SKM-1 (cell line): ENCODE results near the gene RAB1B.

ENCODE experiments used
- DNase-seq: peaks from one replicate; lab custom pipeline; 2025; ENCODE audit not compliant: unreplicated experiment; lab: John Stamatoyannopoulos, UW

The RAB1B gene

GRCh38 chr11:66268244-66268951 lies at the start of gene RAB1B:
RAB1B (plus strand) TSS chr11:66268639; CDS start chr11:66268680, 41 bp downstream.
- peak; percentile 97 for DNase-seq

GRCh38 chr11:66218846-66219620 lies 49.4 kb upstream of the RAB1B start:
- DNase-seq = no peak

- no peak for DNase-seq
These were observed 48.4 kb upstream of the RAB1B start for GRCh38 chr11:66219846-66220565.

- no peak for DNase-seq
These were observed 47.9 kb upstream of the RAB1B start for GRCh38 chr11:66220566-66220935.

GRCh38 chr11:66221012-66221411 lies 47.4 kb upstream of the RAB1B start:
- DNase-seq = no peak

GRCh38 chr11:66221726-66222236 lies 46.7 kb upstream of the RAB1B start:
- DNase-seq = no peak

- peak; percentile 81 for DNase-seq
These were observed 45.9 kb upstream of the RAB1B start for GRCh38 chr11:66222358-66223149.

- no peak for DNase-seq
These were observed 44.1 kb upstream of the RAB1B start for GRCh38 chr11:66224226-66224855.

- DNase-seq = no peak
These were observed 43.4 kb upstream of the RAB1B start for GRCh38 chr11:66225066-66225465.

- DNase-seq = no peak
These were observed 42.3 kb upstream of the RAB1B start for GRCh38 chr11:66226101-66226500.

- DNase-seq = no peak
These were observed 40.7 kb upstream of the RAB1B start for GRCh38 chr11:66227700-66228099.

GRCh38 chr11:66228521-66228920 lies 39.9 kb upstream of the RAB1B start:
- DNase-seq = no peak

- no peak for DNase-seq
These were observed 38.3 kb upstream of the RAB1B start for GRCh38 chr11:66230156-66230555.

- DNase-seq = no peak
These were observed 37.5 kb upstream of the RAB1B start for GRCh38 chr11:66230978-66231377.

- no peak for DNase-seq
These were observed 36.9 kb upstream of the RAB1B start for GRCh38 chr11:66231561-66231960.

GRCh38 chr11:66232769-66233168 lies 35.7 kb upstream of the RAB1B start:
- DNase-seq = no peak

GRCh38 chr11:66233301-66233700 lies 35.1 kb upstream of the RAB1B start:
- DNase-seq = no peak

GRCh38 chr11:66235141-66235540 lies 33.3 kb upstream of the RAB1B start:
- DNase-seq = no peak

- DNase-seq = no peak
These were observed 30.6 kb upstream of the RAB1B start for GRCh38 chr11:66237867-66238266.

- no peak for DNase-seq
These were observed 29.5 kb upstream of the RAB1B start for GRCh38 chr11:66238786-66239413.
